Mucosa of descending colon (tissue), 3 donors: ENCODE measurements around the gene NTRK3. TPM values are rescaled to one million over a fixed set of nuclear protein-coding genes. Genes with fewer than 3 reads are reported as not detected.

ENCODE experiments used
- ATAC-seq: fragments of 200-7000 bp; cut with Tn5 transposase; one replicate; pipeline ENCODE4 v1.9.1; 2020; ENCODE audit warnings: mild to moderate bottlenecking, moderate library complexity
- DNase-seq, 3 donors: peaks; one replicate each; pipeline ENCODE4 v3.0.0-alpha.2; 2020
- H3K36me3 ChIP-seq: fragments of 200-600 bp; one replicate; pipeline ENCODE4 v1.8.0; 2021; ENCODE audit warnings: low read depth, mild to moderate bottlenecking
- H3K4me1 ChIP-seq: fragments of 200-600 bp; one replicate; pipeline ENCODE4 v1.8.0; 2021; ENCODE audit warnings: low read depth, mild to moderate bottlenecking
- H3K4me3 ChIP-seq: fragments of 200-600 bp; one replicate; pipeline ENCODE4 v1.8.0; 2021; ENCODE audit warnings: mild to moderate bottlenecking
- H3K9me3 ChIP-seq: fragments of 200-600 bp; one replicate; pipeline ENCODE4 v1.8.0; 2021; ENCODE audit warnings: mild to moderate bottlenecking
- CTCF ChIP-seq: fragments of 200-600 bp; IDR thresholded peaks from one replicate; pipeline ENCODE4 v1.8.0; 2022; ENCODE audit warnings: antibody characterized with exemption, mild to moderate bottlenecking
- intact Hi-C, 2 donors: fragments of 100-400 bp; cut with DNase I in 1 of 2; cut with micrococcal nuclease in 1 of 2; formaldehyde crosslinking; loops; one replicate each; pipeline versions ENCODE4 v1.11.0 to v1.11.1; 2022; cut with DNase I, micrococcal nuclease
- total RNA-seq, 3 donors: library from RNA; stranded (reverse); fragmentation: NEBNext Ultra II Directional in 2 of 3; extraction: Animal tissue kit (Norgen Biotek cat#: 25700) in 2 of 3; gene quantifications; one replicate each; pipeline versions ENCODE4 v1.2.1 to v1.2.4, GENCODE V29; 2021 to 2023
- donor health status: DM: no; HTN: no; CAD: no; lungs with moderate emphysema.
- donor health status: DM: no; HTN: no; CAD: no.
- donor health status: DM: no; HTN: yes; CAD: no.

The NTRK3 gene
- total RNA-seq, 3 donors from 2014 or later = 0.78 to 2.8 (median 2.1) TPM

- Histone ChIP-seq H3K4me1 (no peaks in the 10 kb centered on the region), H3K36me3 (no peaks in the 10 kb centered on the region), H3K9me3 (no peaks in the 10 kb centered on the region), H3K4me3 (no peak overlapping the region)
- intact Hi-C loops = no loop called here
- no peak for ATAC-seq
- TF ChIP-seq CTCF = no peak
- DNase-seq = no peak
These were observed 301.1 kb downstream of the NTRK3 start for GRCh38 chr15:87955284-87955909.

- DNase-seq = no peak
- no peak for ATAC-seq
- Histone ChIP-seq H3K36me3 (no peaks in the 10 kb centered on the region), H3K4me3 (no peak overlapping the region), H3K4me1 (no peaks in the 10 kb centered on the region), H3K9me3 (no peaks in the 10 kb centered on the region)
- intact Hi-C loops = no loop called here
- no peak for TF ChIP-seq CTCF
These were observed 301.7 kb downstream of the NTRK3 start for GRCh38 chr15:87954793-87955192.

- DNase-seq = no peak
- intact Hi-C loops = no loop called here
- ATAC-seq = no peak
- Histone ChIP-seq H3K4me3 (no peak overlapping the region), H3K36me3 (no peaks in the 10 kb centered on the region), H3K4me1 (no peaks in the 10 kb centered on the region), H3K9me3 (no peaks in the 10 kb centered on the region)
- TF ChIP-seq CTCF = no peak
These were observed 303.7 kb downstream of the NTRK3 start for GRCh38 chr15:87952736-87953287.

GRCh38 chr15:87949575-87950223 is 306.8 kb downstream of the NTRK3 start:
- no peaks in the 10 kb centered on the region for H3K9me3 ChIP-seq
- DNase-seq = no peak

GRCh38 chr15:87949151-87949574 is 307.4 kb downstream of the NTRK3 start:
- Histone ChIP-seq H3K4me1 (no peaks in the 10 kb centered on the region), H3K4me3 (no peak overlapping the region), H3K9me3 (no peaks in the 10 kb centered on the region), H3K36me3 (no peaks in the 10 kb centered on the region)
- ATAC-seq = no peak
- DNase-seq = no peak
- TF ChIP-seq CTCF = no peak
- intact Hi-C loops = no loop called here

More at GRCh38 chr15:87949575-87950223, 306.8 kb downstream of the NTRK3 start:
- no peak for ATAC-seq
- no peaks in the 10 kb centered on the region for H3K4me1 ChIP-seq
- intact Hi-C loops = no loop called here
- TF ChIP-seq CTCF = no peak
- H3K4me3 ChIP-seq = no peak overlapping the region
- H3K36me3 ChIP-seq = no peaks in the 10 kb centered on the region
